Liver (tissue), 9 donors: ENCODE results near the gene RAB1A. TPM values are rescaled to one million over a fixed set of nuclear protein-coding genes. Genes with fewer than 3 reads are reported as not detected.

ENCODE experiments used
- DNase-seq: peaks from one replicate; pipeline ENCODE4 v3.0.0-alpha.2; 2017; ENCODE audit warnings: low spot score
- H3K27ac ChIP-seq, 2 donors: one replicate each; pipeline ENCODE4 v1.7.0; 2013; ENCODE audit warnings: inconsistent platforms in 2 of 2, low read length in 2 of 2, control low read depth in 1 of 2, low read depth in 1 of 2, mild to moderate bottlenecking in 1 of 2
- H3K27me3 ChIP-seq, 4 donors: one replicate each; pipeline versions ENCODE4 v1.6.1 to v1.7.0; 2013; ENCODE audit warnings: low read length in 3 of 4, inconsistent platforms in 1 of 4, mild to moderate bottlenecking in 1 of 4, moderate library complexity in 1 of 4; ENCODE audit not compliant: control insufficient read depth in 4 of 4, insufficient read depth in 4 of 4
- H3K36me3 ChIP-seq, 4 donors: one replicate each; pipeline versions ENCODE4 v1.6.1 to v1.7.0; 2013; ENCODE audit warnings: low read length in 3 of 4, mild to moderate bottlenecking in 3 of 4, low read depth in 1 of 4, moderate library complexity in 1 of 4; ENCODE audit not compliant: control insufficient read depth in 4 of 4, insufficient read depth in 3 of 4
- H3K4me1 ChIP-seq, 4 donors: one replicate each; pipeline versions ENCODE4 v1.6.1 to v1.7.0; 2013; ENCODE audit warnings: low read length in 3 of 4, mild to moderate bottlenecking in 3 of 4, moderate library complexity in 1 of 4; ENCODE audit not compliant: control insufficient read depth in 4 of 4, insufficient read depth in 4 of 4
- H3K4me3 ChIP-seq, 3 donors: one replicate each; pipeline versions ENCODE4 v1.6.1 to v1.7.0; 2013; ENCODE audit warnings: low read length in 3 of 3, control low read depth in 1 of 3, low read depth in 1 of 3, mild to moderate bottlenecking in 1 of 3
- H3K9ac ChIP-seq, 2 donors: one replicate each; pipeline ENCODE4 v1.7.0; 2013; ENCODE audit warnings: low read length in 2 of 2, mild to moderate bottlenecking in 2 of 2, moderate library complexity in 2 of 2, control low read depth in 1 of 2, low read depth in 1 of 2
- H3K9me3 ChIP-seq, 4 donors: one replicate each; pipeline versions ENCODE4 v1.6.1 to v1.7.0; 2013; ENCODE audit warnings: low read length in 3 of 4; ENCODE audit not compliant: control insufficient read depth in 4 of 4
- ATF3 ChIP-seq: IDR thresholded peaks from 2 replicates; pipeline ENCODE4 v1.6.1; 2016; ENCODE audit warnings: antibody characterized with exemption
- CTCF ChIP-seq: fragments of 150-350 bp; IDR thresholded peaks from 2 replicates; pipeline ENCODE4 v1.5.1; 2017; ENCODE audit warnings: improper control_type of control experiment, low read depth, low read length; ENCODE audit not compliant: missing input control
- EGR1 ChIP-seq, 2 donors: IDR thresholded peaks; 2 replicates each; pipeline ENCODE4 v1.6.1; 2016 to 2018; ENCODE audit warnings: antibody characterized with exemption in 2 of 2, low read depth in 2 of 2
- FOXA1 ChIP-seq: IDR thresholded peaks from 2 replicates; pipeline ENCODE4 v1.6.1; 2016; ENCODE audit warnings: antibody characterized with exemption
- FOXA2 ChIP-seq: IDR thresholded peaks from 2 replicates; pipeline ENCODE4 v1.6.1; 2016; ENCODE audit warnings: antibody characterized with exemption
- GABPA ChIP-seq, 2 donors: IDR thresholded peaks in 1 of 2; conservative IDR thresholded peaks in 1 of 2; 2 replicates each; pipeline ENCODE4 v1.6.1; 2016; ENCODE audit warnings: antibody characterized with exemption in 2 of 2, mild to moderate bottlenecking in 1 of 2, moderate library complexity in 1 of 2
- HNF4A ChIP-seq, 2 donors: conservative IDR thresholded peaks; 2 replicates each; pipeline ENCODE4 v1.6.1; 2016; ENCODE audit warnings: antibody characterized with exemption in 2 of 2, mild to moderate bottlenecking in 2 of 2
- HNF4G ChIP-seq: IDR thresholded peaks from 2 replicates; pipeline ENCODE4 v1.6.1; 2016; ENCODE audit warnings: antibody characterized with exemption
- JUND ChIP-seq, 2 donors: IDR thresholded peaks; 2 replicates each; pipeline ENCODE4 v1.6.1; 2016; ENCODE audit warnings: antibody characterized with exemption in 2 of 2
- MAX ChIP-seq: IDR thresholded peaks from 2 replicates; pipeline ENCODE4 v1.6.1; 2016; ENCODE audit warnings: antibody characterized with exemption
- NR2F2 ChIP-seq: IDR thresholded peaks from 2 replicates; pipeline ENCODE4 v1.6.1; 2016; ENCODE audit warnings: antibody characterized with exemption
- RAD21 ChIP-seq, 2 donors: IDR thresholded peaks; 2 replicates each; pipeline ENCODE4 v1.6.1; 2016; ENCODE audit warnings: antibody characterized with exemption in 2 of 2, mild to moderate bottlenecking in 2 of 2
- REST ChIP-seq: IDR thresholded peaks from 2 replicates; pipeline ENCODE4 v1.6.1; 2016; ENCODE audit warnings: antibody characterized with exemption, mild to moderate bottlenecking
- RXRA ChIP-seq, 2 donors: IDR thresholded peaks; 2 replicates each; pipeline ENCODE4 v1.6.1; 2017 to 2018; ENCODE audit warnings: antibody characterized with exemption in 2 of 2, mild to moderate bottlenecking in 1 of 2
- SP1 ChIP-seq: IDR thresholded peaks from 2 replicates; pipeline ENCODE4 v1.6.1; 2018; ENCODE audit warnings: antibody characterized with exemption, mild to moderate bottlenecking
- TAF1 ChIP-seq: conservative IDR thresholded peaks from 2 replicates; pipeline ENCODE4 v1.6.1; 2016; ENCODE audit warnings: antibody characterized with exemption, mild to moderate bottlenecking
- YY1 ChIP-seq: IDR thresholded peaks from 2 replicates; pipeline ENCODE4 v1.6.1; 2016; ENCODE audit warnings: antibody characterized with exemption, mild to moderate bottlenecking
- ZBTB33 ChIP-seq: IDR thresholded peaks from 2 replicates; pipeline ENCODE4 v1.6.1; 2016; ENCODE audit warnings: antibody characterized with exemption
- WGBS: extraction: QIAGEN DNeasy Blood & Tissue Kit; methylation state at CpG from one replicate; pipeline ENCODE4 v1.1.7; 2013; 5-methylcytosine and 5-hydroxymethylcytosine counted together
- polyA plus RNA-seq, 2 donors: library from polyadenylated mRNA; stranded (reverse) in 1 of 2; unstranded in 1 of 2; fragments of 200-250 nt in 1 of 2; fragments of >200 nt in 1 of 2; fragmentation: Nextera tagmentation in 1 of 2; extraction: Ambion mirVana in 1 of 2; gene quantifications; one replicate each; pipeline versions ENCODE4 v1.2.1 to v1.2.3, GENCODE V29; 2013 to 2015
- total RNA-seq, 2 donors: library from RNA; depleted of rRNA; stranded (reverse); fragments of >200 nt; gene quantifications; one replicate each; pipeline ENCODE4 v1.2.3, GENCODE V29; 2014
- donor health status: healthy.
- donor health status: healthy.
- donor health status: healthy.
- donor health status: healthy.
- donor health status: healthy.

Gene RAB1A
- total and polyA plus RNA-seq, 4 donors: 52.8 to 89.7 (median 77.8) TPM

GRCh38 chr2:65107530-65107929, 22.4 kb downstream of the RAB1A start:
- H3K27ac ChIP-seq: peak overlapping the region; percentile 59 to 65
- H3K27me3 ChIP-seq: no peaks in the 10 kb centered on the region
- no peak for DNase-seq
- no peak overlapping the region for H3K4me3 ChIP-seq
- 89% methylated on average over 5 of the region's 5 CpGs for WGBS
- no peak overlapping the region for H3K9ac ChIP-seq
- peaks cover 4 to 6% (median 5%) of the 10 kb centered on the region in 4 donors for H3K4me1 ChIP-seq
- H3K36me3 ChIP-seq: peaks cover 4 to 19% (median 12%) of the 10 kb centered on the region in 4 donors
- no peaks in the 10 kb centered on the region for H3K9me3 ChIP-seq
- TF ChIP-seq HNF4A (conservative IDR thresholded peaks at IDR 0.05): peak in 1 of 2 donors; percentile 17
- no peak for TF ChIP-seq RXRA (IDR thresholded peaks at IDR 0.05)

- no peak overlapping the region for H3K27ac ChIP-seq
- DNase-seq: no peak
- H3K4me1 ChIP-seq: peaks cover 0 to 6% (median 4%) of the 10 kb centered on the region in 4 donors
- no peak overlapping the region for H3K4me3 ChIP-seq
- no peak overlapping the region for H3K9ac ChIP-seq
- no peaks in the 10 kb centered on the region for H3K9me3 ChIP-seq
- H3K27me3 ChIP-seq: no peaks in the 10 kb centered on the region
- H3K36me3 ChIP-seq: peaks cover 3 to 36% (median 18%) of the 10 kb centered on the region in 4 donors
- 77% methylated on average over 6 of the region's 6 CpGs for WGBS
- TF ChIP-seq GABPA (IDR thresholded peaks at IDR 0.05 in 1 of 2, conservative IDR thresholded peaks at IDR 0.05 in 1 of 2): no peak
- no peak for TF ChIP-seq RXRA (IDR thresholded peaks at IDR 0.05)
- no peak for TF ChIP-seq HNF4A (conservative IDR thresholded peaks at IDR 0.05)
- no peak for TF ChIP-seq FOXA1
- no peak for TF ChIP-seq MAX
- TF ChIP-seq NR2F2: no peak
- no peak for TF ChIP-seq ATF3
- TF ChIP-seq TAF1: no peak
- no peak for TF ChIP-seq FOXA2
- TF ChIP-seq YY1: no peak
- no peak for TF ChIP-seq HNF4G
Observed at GRCh38 chr2:65103013-65103715, 26.7 kb downstream of the RAB1A start.

GRCh38 chr2:65101071-65101470, 28.8 kb downstream of the RAB1A start:
- H3K36me3 ChIP-seq: peaks cover 3 to 52% (median 29%) of the 10 kb centered on the region in 4 donors
- no peak overlapping the region for H3K9ac ChIP-seq
- H3K9me3 ChIP-seq: no peaks in the 10 kb centered on the region
- no peaks in the 10 kb centered on the region for H3K27me3 ChIP-seq
- no peak overlapping the region for H3K27ac ChIP-seq
- H3K4me3 ChIP-seq: no peak overlapping the region
- no peak for TF ChIP-seq TAF1
- no peak for TF ChIP-seq YY1
- no peak for TF ChIP-seq RXRA (IDR thresholded peaks at IDR 0.05)
- TF ChIP-seq CTCF: no peak
- TF ChIP-seq SP1: no peak
- TF ChIP-seq GABPA (IDR thresholded peaks at IDR 0.05 in 1 of 2, conservative IDR thresholded peaks at IDR 0.05 in 1 of 2): no peak
- no peak for TF ChIP-seq JUND (IDR thresholded peaks at IDR 0.05)
- TF ChIP-seq ZBTB33: no peak
- TF ChIP-seq FOXA2: no peak
- TF ChIP-seq RAD21 (IDR thresholded peaks at IDR 0.05): no peak
- TF ChIP-seq FOXA1: no peak
- TF ChIP-seq HNF4G: no peak
- TF ChIP-seq REST: no peak
- TF ChIP-seq EGR1 (IDR thresholded peaks at IDR 0.05; ENCODE audit: low read depth in 2 of 2): no peak
- no peak for TF ChIP-seq MAX
- TF ChIP-seq ATF3: no peak
- TF ChIP-seq HNF4A (conservative IDR thresholded peaks at IDR 0.05): no peak
- no peak for TF ChIP-seq NR2F2
- no peak for DNase-seq
- peaks cover 0 to 1% (median 0%) of the 10 kb centered on the region in 4 donors for H3K4me1 ChIP-seq
- 57% methylated on average over 3 of the region's 3 CpGs for WGBS
